K562 (cell line): ENCODE measurements around the gene PIK3R1. TPM values are rescaled to one million over a fixed set of nuclear protein-coding genes. Genes with fewer than 3 reads are reported as not detected.

ENCODE experiments used
- CHD2 ChIP-seq: IDR thresholded peaks from 2 replicates; pipeline ENCODE4 v1.6.1; 2011; ENCODE audit warnings: low read depth, low read length
- CREBBP ChIP-seq: IDR thresholded peaks from one replicate; pipeline ENCODE4 v1.6.1; 2012; ENCODE audit warnings: low read depth, mild to moderate bottlenecking, control low read depth, inconsistent platforms, low read length
- CSDE1 ChIP-seq, 2 experiments: fragments of 450-650 bp; IDR thresholded peaks; 2 replicates each; pipeline ENCODE4 v1.6.1; 2016; ENCODE audit warnings: mild to moderate bottlenecking in 1 of 2
- CTBP1 ChIP-seq: fragments of 450-650 bp; IDR thresholded peaks from 2 replicates; pipeline ENCODE4 v1.6.1; 2016; ENCODE audit warnings: borderline replicate concordance
- DMBX1 ChIP-seq: fragments of 250-450 bp; sonication (Bioruptor Pico); IDR thresholded peaks from 2 replicates; pipeline ENCODE4 v1.8.0; 2022; ENCODE audit warnings: inconsistent platforms, mild to moderate bottlenecking, moderate library complexity, borderline replicate concordance
- HNRNPL ChIP-seq: fragments of 200-400 bp; formaldehyde crosslinking; IDR thresholded peaks from 2 replicates; pipeline ENCODE4 v1.6.1; 2017; ENCODE audit warnings: low read depth, mild to moderate bottlenecking, low read length
- LARP7 ChIP-seq: fragments of 450-650 bp; IDR thresholded peaks from 2 replicates; pipeline ENCODE4 v1.6.1; 2016
- NELFE ChIP-seq: IDR thresholded peaks from 2 replicates; pipeline ENCODE4 v1.6.1; 2011; ENCODE audit warnings: mild to moderate bottlenecking; ENCODE audit not compliant: insufficient read depth, insufficient read length
- NR2C2 ChIP-seq, 2 experiments: fragments of 200-800 bp in 1 of 2; sonication (Bioruptor generic) in 1 of 2; sonication (generic) in 1 of 2; formaldehyde crosslinking in 1 of 2; IDR thresholded peaks; 2 replicates each; pipeline versions ENCODE4 v1.6.1 to v1.8.0; 2016 to 2022; ENCODE audit warnings: mild to moderate bottlenecking in 1 of 2, missing compliant biosample characterization in 1 of 2, missing genetic modification characterization in 1 of 2, missing genetic modification reagents in 1 of 2
- RB1 ChIP-seq: fragments of 450-650 bp; IDR thresholded peaks from 2 replicates; pipeline ENCODE4 v1.6.1; 2017; ENCODE audit warnings: low read depth, mild to moderate bottlenecking
- SMAD4 ChIP-seq: fragments of 250-450 bp; sonication (Bioruptor Pico); conservative IDR thresholded peaks from 2 replicates; pipeline ENCODE4 v1.8.0; 2021; ENCODE audit warnings: inconsistent platforms, mild to moderate bottlenecking, moderate library complexity
- XRCC3 ChIP-seq: fragments of 450-650 bp; IDR thresholded peaks from 2 replicates; pipeline ENCODE4 v1.6.1; 2017; ENCODE audit warnings: mild to moderate bottlenecking, moderate library complexity
- ZNF165 ChIP-seq: fragments of 250-450 bp; sonication (Bioruptor Pico); IDR thresholded peaks from 2 replicates; pipeline ENCODE4 v1.4.0; 2020; ENCODE audit warnings: borderline replicate concordance
- ZNF764 ChIP-seq: fragments of 250-450 bp; sonication (Bioruptor Pico); IDR thresholded peaks from 2 replicates; pipeline ENCODE4 v1.4.0; 2020; ENCODE audit warnings: low read depth, mild to moderate bottlenecking, moderate library complexity
- polyA plus RNA-seq, 8 experiments: library from polyadenylated mRNA; depleted of rRNA in 4 of 8; stranded (reverse) in 5 of 8; unstranded in 3 of 8; fragments of >200 nt; fragmentation: Nextera tagmentation in 2 of 8; fragmentation: Illumina TruSeq in 1 of 8; extraction: Ambion mirVana in 2 of 8; extraction: Trizol in 1 of 8; gene quantifications; 2 replicates each; pipeline versions ENCODE4 v1.2.1 to v1.2.3, GENCODE V29; 2011 to 2014; ENCODE audit warnings: inconsistent platforms in 1 of 8, missing spikeins in 1 of 8
- total RNA-seq, 7 experiments: library from RNA; depleted of rRNA in 6 of 7; stranded (reverse); fragments of >200 nt in 6 of 7; fragmentation: Illumina TruSeq in 2 of 7; extraction: Trizol in 2 of 7; gene quantifications; 2 replicates each; pipeline versions ENCODE4 v1.2.1 to v1.2.3, GENCODE V29; 2011 to 2021; ENCODE audit warnings: low replicate concordance in 1 of 7
- TF ChIP-seq, protein P1 (sequence below), 3 experiments: fragments of 200-800 bp in 1 of 3; sonication (Bioruptor generic) in 1 of 3; sonication (generic) in 1 of 3; formaldehyde crosslinking in 1 of 3; IDR thresholded peaks; 2 replicates each; pipeline versions ENCODE4 v1.6.1 to v1.8.0; 2016 to 2022; ENCODE audit warnings: mild to moderate bottlenecking in 2 of 3, missing compliant biosample characterization in 2 of 3, missing genetic modification characterization in 2 of 3, missing genetic modification reagents in 1 of 3
- TF ChIP-seq, protein P2 (sequence below), 2 experiments: fragments of 450-650 bp in 1 of 2; sonication (generic) in 1 of 2; formaldehyde crosslinking; conservative IDR thresholded peaks; 2 replicates each; pipeline versions ENCODE4 v1.4.0 to v1.8.1; 2020 to 2022; ENCODE audit warnings: mild to moderate bottlenecking in 1 of 2, missing genetic modification reagents in 1 of 2
- TF ChIP-seq, protein P3 (sequence below): sonication (generic); formaldehyde crosslinking; IDR thresholded peaks from 2 replicates; pipeline ENCODE4 v1.9.0; 2022; ENCODE audit warnings: mild to moderate bottlenecking, missing genetic modification reagents
- TF ChIP-seq, protein P4 (sequence below): fragments of 250-450 bp; sonication (Bioruptor Pico); IDR thresholded peaks from 2 replicates; pipeline ENCODE4 v1.8.0; 2021; ENCODE audit warnings: moderate library complexity, mild to moderate bottlenecking, inconsistent platforms
- TF ChIP-seq, protein P5 (sequence below): fragments of 200-800 bp; sonication (Bioruptor generic); IDR thresholded peaks from 2 replicates; pipeline ENCODE4 v1.6.1; 2017; ENCODE audit warnings: missing genetic modification characterization, missing compliant biosample characterization

The PIK3R1 gene
- total and polyA plus RNA-seq, 9 of the 15 experiments (the other 6 are each of a cell fraction or from before 2014, with no cell fraction given): 1.1 to 9.7 (median 4.8) TPM

DNA sequence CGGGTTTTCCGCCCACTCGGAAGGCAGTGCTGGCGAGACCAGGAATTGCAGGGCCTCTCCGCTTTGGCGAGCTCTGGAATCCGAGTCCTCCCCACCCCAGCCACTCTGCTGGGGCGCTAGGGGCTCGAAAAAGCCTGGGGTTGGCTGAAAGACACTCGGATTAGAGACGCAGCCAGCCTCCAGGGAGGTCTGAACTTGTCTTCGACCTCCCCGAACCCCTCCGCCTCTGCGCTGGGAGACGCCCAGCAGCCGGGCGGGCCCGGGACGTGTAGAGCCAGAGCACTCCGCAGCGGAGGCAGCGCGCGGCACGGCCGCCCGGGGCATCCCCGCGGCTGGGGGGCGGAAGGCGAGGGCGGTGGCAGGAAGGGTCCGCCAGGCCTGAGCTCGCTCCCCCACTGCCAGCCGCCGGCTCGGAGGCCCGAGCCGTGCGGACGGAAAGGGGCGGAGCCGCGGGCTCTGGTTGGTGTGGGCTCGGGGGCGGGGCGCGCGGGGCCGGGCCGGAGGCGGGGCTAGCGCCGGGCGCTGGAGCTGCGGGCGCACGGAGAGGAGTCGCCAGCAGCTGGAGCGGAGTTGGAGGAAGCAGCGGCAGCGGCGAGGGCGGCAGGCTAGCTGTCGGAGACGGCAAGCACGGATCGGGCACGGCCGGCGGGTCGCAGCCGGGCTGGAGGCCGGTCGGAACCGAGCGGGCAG is at the start of gene PIK3R1 (continued):
- TF ChIP-seq, protein P1, sequence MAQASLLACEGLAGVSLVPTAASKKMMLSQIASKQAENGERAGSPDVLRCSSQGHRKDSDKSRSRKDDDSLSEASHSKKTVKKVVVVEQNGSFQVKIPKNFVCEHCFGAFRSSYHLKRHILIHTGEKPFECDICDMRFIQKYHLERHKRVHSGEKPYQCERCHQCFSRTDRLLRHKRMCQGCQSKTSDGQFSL (CRISPR knock-in tag; IDR thresholded peaks at IDR 0.05): peak; percentile 92
- TF ChIP-seq, protein P1 (tag; IDR thresholded peaks at IDR 0.05): peak in 1 of 2 experiments; percentile 84; a peak in 2 of 4 replicates
- TF ChIP-seq ZNF764 (no peak), ZNF165 (CRISPR knock-in tag) (no peak), HNRNPL (peak; percentile 85), CSDE1 (IDR thresholded peaks at IDR 0.05) (no peak), RB1 (peak; percentile 18; the same call in 1 of the 2 replicates), CTBP1 (peak; percentile 71), XRCC3 (no peak), SMAD4 (no peak), LARP7 (no peak), NR2C2 (CRISPR knock-in tag; IDR thresholded peaks at IDR 0.05) (no peak), NR2C2 (tag; IDR thresholded peaks at IDR 0.05) (peak; percentile 75), CREBBP (no peak), NELFE (no peak), CHD2 (peak; percentile 57; the same call in 1 of the 2 replicates), DMBX1 (no peak)
- TF ChIP-seq, protein P2, sequence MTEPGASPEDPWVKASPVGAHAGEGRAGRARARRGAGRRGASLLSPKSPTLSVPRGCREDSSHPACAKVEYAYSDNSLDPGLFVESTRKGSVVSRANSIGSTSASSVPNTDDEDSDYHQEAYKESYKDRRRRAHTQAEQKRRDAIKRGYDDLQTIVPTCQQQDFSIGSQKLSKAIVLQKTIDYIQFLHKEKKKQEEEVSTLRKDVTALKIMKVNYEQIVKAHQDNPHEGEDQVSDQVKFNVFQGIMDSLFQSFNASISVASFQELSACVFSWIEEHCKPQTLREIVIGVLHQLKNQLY (CRISPR knock-in tag; conservative IDR thresholded peaks at IDR 0.05): no peak
- TF ChIP-seq, protein P3, sequence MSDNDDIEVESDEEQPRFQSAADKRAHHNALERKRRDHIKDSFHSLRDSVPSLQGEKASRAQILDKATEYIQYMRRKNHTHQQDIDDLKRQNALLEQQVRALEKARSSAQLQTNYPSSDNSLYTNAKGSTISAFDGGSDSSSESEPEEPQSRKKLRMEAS: peak; percentile 8
- TF ChIP-seq, protein P4, sequence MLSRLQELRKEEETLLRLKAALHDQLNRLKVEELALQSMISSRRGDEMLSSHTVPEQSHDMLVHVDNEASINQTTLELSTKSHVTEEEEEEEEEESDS (CRISPR knock-in tag): no peak
- TF ChIP-seq, protein P5, sequence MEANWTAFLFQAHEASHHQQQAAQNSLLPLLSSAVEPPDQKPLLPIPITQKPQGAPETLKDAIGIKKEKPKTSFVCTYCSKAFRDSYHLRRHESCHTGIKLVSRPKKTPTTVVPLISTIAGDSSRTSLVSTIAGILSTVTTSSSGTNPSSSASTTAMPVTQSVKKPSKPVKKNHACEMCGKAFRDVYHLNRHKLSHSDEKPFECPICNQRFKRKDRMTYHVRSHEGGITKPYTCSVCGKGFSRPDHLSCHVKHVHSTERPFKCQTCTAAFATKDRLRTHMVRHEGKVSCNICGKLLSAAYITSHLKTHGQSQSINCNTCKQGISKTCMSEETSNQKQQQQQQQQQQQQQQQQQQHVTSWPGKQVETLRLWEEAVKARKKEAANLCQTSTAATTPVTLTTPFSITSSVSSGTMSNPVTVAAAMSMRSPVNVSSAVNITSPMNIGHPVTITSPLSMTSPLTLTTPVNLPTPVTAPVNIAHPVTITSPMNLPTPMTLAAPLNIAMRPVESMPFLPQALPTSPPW (CRISPR knock-in tag): peak; percentile 68
